Panc1 (cell line): ENCODE results near the gene EML6. TPM values are rescaled to one million over a fixed set of nuclear protein-coding genes. Genes with fewer than 3 reads are reported as not detected.

Experiments used
- ATAC-seq: fragments of 200-7000 bp; cut with Tn5 transposase; 2 replicates; pipeline ENCODE4 v1.9.1; 2020; ENCODE audit warnings: mild to moderate bottlenecking, moderate library complexity
- BruUV-seq: library from RNA; stranded (reverse); fragments of 400-500 nt; replicated peaks from 2 replicates; lab custom pipeline; 2021; lab: Mats Ljungman, UMichigan
- CTCF ChIA-PET: fragments of 300-600 bp; sonication (Branson Sonifier 250); formaldehyde crosslinking; loops from one replicate; lab custom pipeline; 2022; ENCODE audit warnings: antibody characterized with exemption; lab: Charles Lee
- POLR2A ChIA-PET: fragments of 300-600 bp; sonication (Branson Sonifier 250); formaldehyde crosslinking; loops from one replicate; lab custom pipeline; 2022; ENCODE audit warnings: antibody characterized with exemption; lab: Charles Lee
- DNase-seq: peaks from one replicate; pipeline ENCODE4 v3.0.0-alpha.2; 2010; ENCODE audit warnings: low read depth, low spot score
- H3K27ac ChIP-seq: 2 replicates; pipeline ENCODE4 v1.5.1; 2011; ENCODE audit warnings: mild to moderate bottlenecking, low read length, inconsistent platforms
- H3K27me3 ChIP-seq: fragments of 200-500 bp; sonication (Bioruptor generic); 2 replicates; pipeline ENCODE4 v1.6.0; 2014; ENCODE audit warnings: low read length, inconsistent platforms; ENCODE audit not compliant: control insufficient read depth, insufficient read depth
- H3K36me3 ChIP-seq: fragments of 200-500 bp; sonication (Bioruptor generic); 2 replicates; pipeline ENCODE4 v1.5.1; 2014; ENCODE audit warnings: inconsistent platforms, mild to moderate bottlenecking, low read length, moderate library complexity; ENCODE audit not compliant: control insufficient read depth, insufficient read depth
- H3K4me1 ChIP-seq: 2 replicates; pipeline ENCODE4 v1.5.1; 2011; ENCODE audit warnings: inconsistent platforms, mild to moderate bottlenecking, low read length, moderate library complexity; ENCODE audit not compliant: control insufficient read depth, insufficient read depth
- H3K4me3 ChIP-seq, 2 experiments: 2 replicates each; pipeline ENCODE4 v1.5.1; 2011 to 2012; ENCODE audit warnings: low read depth in 2 of 2, low read length in 2 of 2, mild to moderate bottlenecking in 2 of 2, inconsistent platforms in 1 of 2, moderate library complexity in 1 of 2
- H3K9me3 ChIP-seq: fragments of 200-500 bp; sonication (Bioruptor generic); 2 replicates; pipeline ENCODE4 v1.5.1; 2014; ENCODE audit warnings: low read depth, mild to moderate bottlenecking, inconsistent platforms, low read length, moderate library complexity; ENCODE audit not compliant: control insufficient read depth, insufficient read depth
- POLR2AphosphoS5 ChIP-seq: IDR thresholded peaks from 2 replicates; pipeline ENCODE4 v1.6.1; 2012; ENCODE audit warnings: mild to moderate bottlenecking, low read depth, low read length, moderate library complexity
- SIN3A ChIP-seq: IDR thresholded peaks from 2 replicates; pipeline ENCODE4 v1.6.1; 2012; ENCODE audit warnings: low read depth, mild to moderate bottlenecking, low read length, moderate library complexity, borderline replicate concordance; ENCODE audit not compliant: insufficient read depth
- TCF7L2 ChIP-seq: IDR thresholded peaks from 2 replicates; pipeline ENCODE4 v1.6.1; 2011; ENCODE audit warnings: mild to moderate bottlenecking, low read depth, low read length, inconsistent platforms
- in situ Hi-C: cut with HindIII; loops from 2 replicates; pipeline ENCODE4 v1.10.0; 2016; ENCODE audit warnings: low sequenced_read_pairs, low pct_unique_long_range_greater_than_20kb
- intact Hi-C: fragments of 100-400 bp; cut with micrococcal nuclease; formaldehyde crosslinking; loops from one replicate; pipeline ENCODE4 v1.10.0; 2022; ENCODE audit not compliant: unreplicated experiment
- total RNA-seq: library from RNA; stranded (reverse); gene quantifications from one replicate; pipeline ENCODE4 v1.2.1, GENCODE V29; 2021; ENCODE audit not compliant: unreplicated experiment
- TF ChIP-seq, protein P1 (sequence below), 2 experiments: IDR thresholded peaks; 2 replicates each; pipeline ENCODE4 v1.6.1; 2011 to 2012; ENCODE audit warnings: low read depth in 2 of 2, control low read depth in 1 of 2, low read length in 1 of 2, mild to moderate bottlenecking in 1 of 2, moderate library complexity in 1 of 2; ENCODE audit not compliant: insufficient read depth in 1 of 2
- TF ChIP-seq, protein P2 (sequence below): fragments of 450-650 bp; IDR thresholded peaks from 2 replicates; pipeline ENCODE4 v1.5.1; 2017; ENCODE audit warnings: mild to moderate bottlenecking

Gene EML6
- total RNA-seq, 1 experiment from 2014 or later = 6.3 TPM

DNA sequence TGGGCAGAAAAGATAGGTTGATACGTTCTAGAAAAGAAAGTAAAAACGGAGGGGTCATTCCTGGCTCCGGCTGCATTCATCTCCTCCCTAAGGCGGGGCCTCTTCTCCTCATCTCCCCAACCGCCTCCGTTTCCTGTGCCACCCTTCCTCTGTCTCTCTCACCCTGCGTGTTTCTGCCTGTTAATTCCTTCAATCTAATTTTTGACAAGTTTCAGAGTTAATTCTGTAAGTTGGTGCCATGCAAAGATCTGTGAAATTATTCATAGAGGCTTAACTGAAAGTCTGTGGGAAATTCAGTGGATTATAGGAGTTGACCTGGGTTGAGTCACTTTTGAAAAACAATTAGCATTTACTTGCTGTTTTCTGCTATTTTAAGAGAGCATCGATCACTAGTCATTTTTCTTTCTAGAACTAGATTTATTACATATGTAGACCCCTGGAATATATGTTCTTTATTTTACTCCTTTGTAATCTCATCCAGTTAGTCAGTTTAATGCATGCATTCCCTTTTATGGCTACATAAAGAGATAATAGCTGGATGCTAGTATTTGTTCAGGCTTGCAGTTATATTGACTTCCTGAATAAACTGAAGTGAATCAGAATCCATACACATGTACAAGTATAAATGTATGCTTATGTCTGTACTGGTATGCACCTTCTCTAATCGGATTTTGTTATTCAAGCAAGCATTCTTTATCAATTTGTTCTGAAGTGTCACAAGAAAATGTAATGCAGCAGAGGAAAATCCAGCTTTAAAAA, 91.1 kb downstream of the EML6 start:
- no TSS peak for BruUV-seq
- DNase-seq (no peak), ATAC-seq (no peak)
- Histone ChIP-seq H3K9me3 (no peaks in the 10 kb centered on the region), H3K27ac (no peak overlapping the region), H3K36me3 (no peaks in the 10 kb centered on the region; the same call in 1 of the 2 replicates), H3K27me3 (no peaks in the 10 kb centered on the region), H3K4me3 (no peak overlapping the region), H3K4me1 (no peaks in the 10 kb centered on the region)
- TF ChIP-seq POLR2AphosphoS5 (no peak), TCF7L2 (no peak), SIN3A (no peak)
- TF ChIP-seq, protein P1, sequence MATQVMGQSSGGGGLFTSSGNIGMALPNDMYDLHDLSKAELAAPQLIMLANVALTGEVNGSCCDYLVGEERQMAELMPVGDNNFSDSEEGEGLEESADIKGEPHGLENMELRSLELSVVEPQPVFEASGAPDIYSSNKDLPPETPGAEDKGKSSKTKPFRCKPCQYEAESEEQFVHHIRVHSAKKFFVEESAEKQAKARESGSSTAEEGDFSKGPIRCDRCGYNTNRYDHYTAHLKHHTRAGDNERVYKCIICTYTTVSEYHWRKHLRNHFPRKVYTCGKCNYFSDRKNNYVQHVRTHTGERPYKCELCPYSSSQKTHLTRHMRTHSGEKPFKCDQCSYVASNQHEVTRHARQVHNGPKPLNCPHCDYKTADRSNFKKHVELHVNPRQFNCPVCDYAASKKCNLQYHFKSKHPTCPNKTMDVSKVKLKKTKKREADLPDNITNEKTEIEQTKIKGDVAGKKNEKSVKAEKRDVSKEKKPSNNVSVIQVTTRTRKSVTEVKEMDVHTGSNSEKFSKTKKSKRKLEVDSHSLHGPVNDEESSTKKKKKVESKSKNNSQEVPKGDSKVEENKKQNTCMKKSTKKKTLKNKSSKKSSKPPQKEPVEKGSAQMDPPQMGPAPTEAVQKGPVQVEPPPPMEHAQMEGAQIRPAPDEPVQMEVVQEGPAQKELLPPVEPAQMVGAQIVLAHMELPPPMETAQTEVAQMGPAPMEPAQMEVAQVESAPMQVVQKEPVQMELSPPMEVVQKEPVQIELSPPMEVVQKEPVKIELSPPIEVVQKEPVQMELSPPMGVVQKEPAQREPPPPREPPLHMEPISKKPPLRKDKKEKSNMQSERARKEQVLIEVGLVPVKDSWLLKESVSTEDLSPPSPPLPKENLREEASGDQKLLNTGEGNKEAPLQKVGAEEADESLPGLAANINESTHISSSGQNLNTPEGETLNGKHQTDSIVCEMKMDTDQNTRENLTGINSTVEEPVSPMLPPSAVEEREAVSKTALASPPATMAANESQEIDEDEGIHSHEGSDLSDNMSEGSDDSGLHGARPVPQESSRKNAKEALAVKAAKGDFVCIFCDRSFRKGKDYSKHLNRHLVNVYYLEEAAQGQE (IDR thresholded peaks at IDR 0.05; ENCODE audit: insufficient read depth in 1 of 2, low read depth in 2 of 2, low read length in 1 of 2) = no peak
- TF ChIP-seq, protein P2, sequence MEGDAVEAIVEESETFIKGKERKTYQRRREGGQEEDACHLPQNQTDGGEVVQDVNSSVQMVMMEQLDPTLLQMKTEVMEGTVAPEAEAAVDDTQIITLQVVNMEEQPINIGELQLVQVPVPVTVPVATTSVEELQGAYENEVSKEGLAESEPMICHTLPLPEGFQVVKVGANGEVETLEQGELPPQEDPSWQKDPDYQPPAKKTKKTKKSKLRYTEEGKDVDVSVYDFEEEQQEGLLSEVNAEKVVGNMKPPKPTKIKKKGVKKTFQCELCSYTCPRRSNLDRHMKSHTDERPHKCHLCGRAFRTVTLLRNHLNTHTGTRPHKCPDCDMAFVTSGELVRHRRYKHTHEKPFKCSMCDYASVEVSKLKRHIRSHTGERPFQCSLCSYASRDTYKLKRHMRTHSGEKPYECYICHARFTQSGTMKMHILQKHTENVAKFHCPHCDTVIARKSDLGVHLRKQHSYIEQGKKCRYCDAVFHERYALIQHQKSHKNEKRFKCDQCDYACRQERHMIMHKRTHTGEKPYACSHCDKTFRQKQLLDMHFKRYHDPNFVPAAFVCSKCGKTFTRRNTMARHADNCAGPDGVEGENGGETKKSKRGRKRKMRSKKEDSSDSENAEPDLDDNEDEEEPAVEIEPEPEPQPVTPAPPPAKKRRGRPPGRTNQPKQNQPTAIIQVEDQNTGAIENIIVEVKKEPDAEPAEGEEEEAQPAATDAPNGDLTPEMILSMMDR = no peak
- CTCF ChIA-PET = no interaction called here
- in situ Hi-C loops (no loop called here), intact Hi-C loops (no loop called here)
- POLR2A ChIA-PET = interaction anchor here (0.6 kb wide), 1 partner anchor 298 kb away, joined by 6 read pairs; no protein-coding TSS in a partner anchor

DNA sequence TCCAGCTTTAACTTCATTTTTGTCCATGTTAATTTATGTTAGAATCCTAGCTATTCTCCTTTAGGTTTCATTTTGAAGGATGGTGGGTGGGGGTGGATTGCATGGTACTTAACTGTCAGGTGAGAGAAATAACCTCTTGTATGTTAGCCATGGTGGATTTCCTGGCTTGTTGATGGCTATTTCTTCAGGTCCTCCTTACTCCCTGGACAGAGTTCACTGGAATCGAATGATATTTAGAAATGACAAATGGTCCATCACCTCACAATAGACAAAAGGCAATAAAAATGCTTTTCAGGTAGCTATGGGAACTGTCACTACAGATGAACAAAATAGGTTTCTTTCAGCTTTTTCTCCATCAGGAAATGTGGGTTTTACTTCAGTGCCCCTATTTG, 91.7 kb downstream of the EML6 start:
- Histone ChIP-seq H3K9me3 (no peaks in the 10 kb centered on the region), H3K27ac (no peak overlapping the region), H3K36me3 (no peaks in the 10 kb centered on the region; the same call in 1 of the 2 replicates), H3K4me1 (no peaks in the 10 kb centered on the region), H3K4me3 (no peak overlapping the region), H3K27me3 (no peaks in the 10 kb centered on the region)
- CTCF ChIA-PET = no interaction called here
- ATAC-seq (no peak), DNase-seq (no peak)
- in situ Hi-C loops (no loop called here), intact Hi-C loops (no loop called here)
- no TSS peak for BruUV-seq
- no peak for TF ChIP-seq TCF7L2
- POLR2A ChIA-PET = interaction anchor here (0.6 kb wide), 1 partner anchor 297 kb away, joined by 6 read pairs; no protein-coding TSS in a partner anchor

DNA sequence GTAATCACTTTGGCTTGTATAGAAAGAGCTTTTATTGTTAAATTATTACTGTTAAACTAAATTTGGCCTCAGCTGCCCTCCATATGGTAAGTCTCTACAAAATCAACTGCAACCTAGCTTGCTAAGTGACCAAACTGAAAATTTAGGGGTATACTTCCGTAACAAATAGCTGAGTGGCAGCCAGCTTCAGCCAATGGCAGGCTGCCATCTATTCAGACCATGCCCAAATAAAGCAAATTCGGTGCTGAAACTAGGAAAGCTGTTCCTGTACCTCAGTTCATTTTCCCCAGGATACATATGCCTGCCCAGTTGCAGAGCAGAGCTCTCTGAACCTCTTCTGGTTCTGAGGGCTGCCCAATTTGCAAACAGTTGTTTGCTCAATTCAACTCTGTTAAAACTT, 94.8 kb downstream of the EML6 start:
- Histone ChIP-seq H3K27me3 (no peaks in the 10 kb centered on the region), H3K27ac (no peak overlapping the region), H3K4me1 (no peaks in the 10 kb centered on the region), H3K4me3 (no peak overlapping the region), H3K36me3 (no peaks in the 10 kb centered on the region), H3K9me3 (no peaks in the 10 kb centered on the region)
- ChIA-PET CTCF (no interaction called here), POLR2A (no interaction called here)
- intact Hi-C loops (no loop called here), in situ Hi-C loops (no loop called here)
- ATAC-seq (no peak), DNase-seq (no peak)
- no TSS peak for BruUV-seq
- no peak for TF ChIP-seq SIN3A
- TF ChIP-seq TCF7L2 = no peak
- TF ChIP-seq POLR2AphosphoS5 = no peak
- TF ChIP-seq, protein P1 (IDR thresholded peaks at IDR 0.05; ENCODE audit: insufficient read depth in 1 of 2, low read depth in 2 of 2, low read length in 1 of 2) = no peak
- TF ChIP-seq, protein P2 = no peak
